ENCODE data around the gene ZNF106. TPM values are rescaled to one million over a fixed set of nuclear protein-coding genes. Genes with fewer than 3 reads are reported as not detected.

The ZNF106 gene
- total RNA-seq, 4 donors from 2014 or later: 42.9 to 54.8 (median 50.3) TPM

DNA sequence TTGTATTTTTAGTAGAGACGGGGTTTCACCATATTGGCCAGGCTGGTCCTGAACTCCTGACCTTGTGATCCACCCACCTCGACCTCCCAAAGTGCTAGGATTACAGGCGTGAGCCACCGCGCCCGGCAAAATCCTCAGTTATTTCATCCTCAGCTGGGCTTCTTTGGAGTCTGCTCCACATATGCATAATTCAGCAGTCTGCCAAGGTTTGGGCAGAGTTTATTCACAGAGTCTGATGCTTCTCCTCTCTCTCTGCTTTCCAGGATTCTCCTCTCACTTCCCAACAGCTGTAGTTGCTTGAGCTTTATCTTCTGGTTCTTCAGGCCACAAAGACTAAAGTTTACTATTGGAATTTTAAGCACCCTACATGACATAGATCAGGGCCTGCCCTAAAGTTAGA, 8.2 kb downstream of the ZNF106 start:
- intact Hi-C loops (cut with DNase I): no loop called here
- no peaks in the 10 kb centered on the region for H3K9me3 ChIP-seq
- no peak overlapping the region for H3K27ac ChIP-seq
- WGBS, 2 donors: 97 to 99% methylated on average over 6 of the region's 6 CpGs
- H3K27me3 ChIP-seq: no peaks in the 10 kb centered on the region
- no peak for DNase-seq
- no peak overlapping the region for H3K4me3 ChIP-seq (replicated peaks in 1 of 3)
- H3K4me1 ChIP-seq: no peaks in the 10 kb centered on the region
- TF ChIP-seq CTCF (IDR thresholded peaks at IDR 0.05) (no peak), POLR2A (IDR thresholded peaks at IDR 0.05) (no peak)
- H3K36me3 ChIP-seq: no peaks in the 10 kb centered on the region

DNA sequence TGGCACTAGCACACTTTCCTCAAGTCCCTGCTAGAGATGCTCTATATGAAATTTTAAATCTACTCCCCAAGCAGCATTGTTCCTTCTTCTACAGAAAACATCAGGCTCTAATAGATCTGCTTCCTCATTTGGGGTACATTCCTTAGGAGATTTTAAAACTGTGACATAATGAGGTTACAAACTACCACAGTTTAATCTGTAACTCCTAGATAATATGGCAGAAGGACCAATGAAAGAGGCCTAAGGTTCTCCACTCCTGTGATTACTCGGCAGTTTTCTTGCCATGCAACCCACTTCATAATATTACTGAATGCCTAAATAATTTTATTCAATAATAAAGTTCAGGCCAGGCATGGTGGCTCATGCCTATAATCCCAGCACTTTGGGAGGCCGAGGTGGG, 16.1 kb downstream of the ZNF106 start:
- no peaks in the 10 kb centered on the region for H3K9me3 ChIP-seq
- H3K27me3 ChIP-seq: no peaks in the 10 kb centered on the region
- no peak overlapping the region for H3K4me3 ChIP-seq (replicated peaks in 1 of 3)
- DNase-seq: no peak
- H3K4me1 ChIP-seq: no peaks in the 10 kb centered on the region
- no peak overlapping the region for H3K27ac ChIP-seq
- H3K36me3 ChIP-seq: no peaks in the 10 kb centered on the region
- WGBS, 2 donors: 88 to 96% methylated on average over 2 of the region's 2 CpGs
- TF ChIP-seq CTCF (IDR thresholded peaks at IDR 0.05) (no peak), POLR2A (IDR thresholded peaks at IDR 0.05) (no peak)
- intact Hi-C loops (cut with DNase I): no loop called here

- TF ChIP-seq CTCF (IDR thresholded peaks at IDR 0.05): no peak
- TF ChIP-seq POLR2A (IDR thresholded peaks at IDR 0.05): no peak
These were observed 19.9 kb downstream of the ZNF106 start for GRCh38 chr15:42471002-42471401.

GRCh38 chr15:42465520-42466259, 25.3 kb downstream of the ZNF106 start:
- Histone ChIP-seq H3K9me3 (no peaks in the 10 kb centered on the region), H3K36me3 (peaks cover 5% of the 10 kb centered on the region in 2 donors), H3K27me3 (no peaks in the 10 kb centered on the region), H3K4me1 (no peaks in the 10 kb centered on the region), H3K27ac (no peak overlapping the region), H3K4me3 (replicated peaks in 1 of 3) (no peak overlapping the region)
- WGBS, 2 donors: 91 to 93% methylated on average over 8 of the region's 8 CpGs
- no peak for DNase-seq
- intact Hi-C loops (cut with DNase I): no loop called here
- TF ChIP-seq POLR2A (IDR thresholded peaks at IDR 0.05) (no peak), CTCF (IDR thresholded peaks at IDR 0.05) (no peak)

More at GRCh38 chr15:42471002-42471401, 19.9 kb downstream of the ZNF106 start:
- Histone ChIP-seq H3K4me3 (replicated peaks in 1 of 3) (no peak overlapping the region), H3K9me3 (no peaks in the 10 kb centered on the region), H3K27ac (no peak overlapping the region), H3K4me1 (no peaks in the 10 kb centered on the region), H3K36me3 (peaks cover 0 to under 1% of the 10 kb centered on the region in 2 donors), H3K27me3 (no peaks in the 10 kb centered on the region)
- 78% methylated on average over 3 of the region's 3 CpGs for WGBS, 2 donors
- intact Hi-C loops (cut with DNase I): no loop called here
- DNase-seq: no peak

GRCh38 chr15:42461261-42461660, 29.7 kb downstream of the ZNF106 start:
- Histone ChIP-seq H3K27ac (no peak overlapping the region), H3K36me3 (peaks cover 5% of the 10 kb centered on the region in 2 donors), H3K27me3 (no peaks in the 10 kb centered on the region), H3K9me3 (no peaks in the 10 kb centered on the region), H3K4me3 (replicated peaks in 1 of 3) (no peak overlapping the region), H3K4me1 (peaks cover 8 to 18% of the 10 kb centered on the region in 2 donors)
- TF ChIP-seq CTCF (IDR thresholded peaks at IDR 0.05) (no peak), POLR2A (IDR thresholded peaks at IDR 0.05) (no peak)
- 76% methylated on average over 3 of the region's 3 CpGs for WGBS, 2 donors
- no peak for DNase-seq
- intact Hi-C loops (cut with DNase I): no loop called here
